T follicular helper cell (primary cell): ENCODE measurements around the gene SLF2.

Experiments
- DNase-seq: peaks from one replicate; pipeline ENCODE4 v3.0.0-alpha.2; 2020; ENCODE audit warnings: low read depth
- total RNA-seq, 2 experiments: gene quantifications; one replicate each; lab custom pipeline; 2026; lab: John Stamatoyannopoulos, UW

The SLF2 gene, protein sequence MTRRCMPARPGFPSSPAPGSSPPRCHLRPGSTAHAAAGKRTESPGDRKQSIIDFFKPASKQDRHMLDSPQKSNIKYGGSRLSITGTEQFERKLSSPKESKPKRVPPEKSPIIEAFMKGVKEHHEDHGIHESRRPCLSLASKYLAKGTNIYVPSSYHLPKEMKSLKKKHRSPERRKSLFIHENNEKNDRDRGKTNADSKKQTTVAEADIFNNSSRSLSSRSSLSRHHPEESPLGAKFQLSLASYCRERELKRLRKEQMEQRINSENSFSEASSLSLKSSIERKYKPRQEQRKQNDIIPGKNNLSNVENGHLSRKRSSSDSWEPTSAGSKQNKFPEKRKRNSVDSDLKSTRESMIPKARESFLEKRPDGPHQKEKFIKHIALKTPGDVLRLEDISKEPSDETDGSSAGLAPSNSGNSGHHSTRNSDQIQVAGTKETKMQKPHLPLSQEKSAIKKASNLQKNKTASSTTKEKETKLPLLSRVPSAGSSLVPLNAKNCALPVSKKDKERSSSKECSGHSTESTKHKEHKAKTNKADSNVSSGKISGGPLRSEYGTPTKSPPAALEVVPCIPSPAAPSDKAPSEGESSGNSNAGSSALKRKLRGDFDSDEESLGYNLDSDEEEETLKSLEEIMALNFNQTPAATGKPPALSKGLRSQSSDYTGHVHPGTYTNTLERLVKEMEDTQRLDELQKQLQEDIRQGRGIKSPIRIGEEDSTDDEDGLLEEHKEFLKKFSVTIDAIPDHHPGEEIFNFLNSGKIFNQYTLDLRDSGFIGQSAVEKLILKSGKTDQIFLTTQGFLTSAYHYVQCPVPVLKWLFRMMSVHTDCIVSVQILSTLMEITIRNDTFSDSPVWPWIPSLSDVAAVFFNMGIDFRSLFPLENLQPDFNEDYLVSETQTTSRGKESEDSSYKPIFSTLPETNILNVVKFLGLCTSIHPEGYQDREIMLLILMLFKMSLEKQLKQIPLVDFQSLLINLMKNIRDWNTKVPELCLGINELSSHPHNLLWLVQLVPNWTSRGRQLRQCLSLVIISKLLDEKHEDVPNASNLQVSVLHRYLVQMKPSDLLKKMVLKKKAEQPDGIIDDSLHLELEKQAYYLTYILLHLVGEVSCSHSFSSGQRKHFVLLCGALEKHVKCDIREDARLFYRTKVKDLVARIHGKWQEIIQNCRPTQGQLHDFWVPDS
- total RNA-seq = 72.2 to 115 reads per million in 2 experiments

GRCh38 chr10:100912605-100913469, at the start of gene SLF2:
TSS of gene SLF2 (plus strand) at chr10:100912963. CDS start at chr10:100913111, 148 bp downstream.
- DNase-seq = peak; percentile 81

DNA sequence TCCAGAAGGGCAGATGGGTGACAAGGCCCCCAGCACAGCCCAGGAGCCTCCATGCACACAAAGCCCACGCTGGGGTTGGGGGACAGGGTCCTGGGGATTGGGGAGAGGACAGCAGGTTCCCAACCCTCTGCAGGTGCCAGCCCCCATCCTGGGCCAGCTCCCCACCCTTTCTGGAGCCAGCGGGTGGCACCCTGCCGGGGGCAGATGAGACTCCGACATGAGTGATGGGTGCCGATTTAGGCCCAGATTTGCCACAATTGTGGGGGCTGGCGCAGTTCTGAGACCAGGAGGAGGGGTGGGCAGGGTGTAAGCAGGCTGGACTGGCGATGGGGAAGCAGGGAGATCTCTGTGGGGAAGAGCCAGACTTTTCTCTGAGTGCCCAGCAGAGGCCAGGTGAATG, 49.3 kb upstream of the SLF2 start:
- no peak for DNase-seq

DNA sequence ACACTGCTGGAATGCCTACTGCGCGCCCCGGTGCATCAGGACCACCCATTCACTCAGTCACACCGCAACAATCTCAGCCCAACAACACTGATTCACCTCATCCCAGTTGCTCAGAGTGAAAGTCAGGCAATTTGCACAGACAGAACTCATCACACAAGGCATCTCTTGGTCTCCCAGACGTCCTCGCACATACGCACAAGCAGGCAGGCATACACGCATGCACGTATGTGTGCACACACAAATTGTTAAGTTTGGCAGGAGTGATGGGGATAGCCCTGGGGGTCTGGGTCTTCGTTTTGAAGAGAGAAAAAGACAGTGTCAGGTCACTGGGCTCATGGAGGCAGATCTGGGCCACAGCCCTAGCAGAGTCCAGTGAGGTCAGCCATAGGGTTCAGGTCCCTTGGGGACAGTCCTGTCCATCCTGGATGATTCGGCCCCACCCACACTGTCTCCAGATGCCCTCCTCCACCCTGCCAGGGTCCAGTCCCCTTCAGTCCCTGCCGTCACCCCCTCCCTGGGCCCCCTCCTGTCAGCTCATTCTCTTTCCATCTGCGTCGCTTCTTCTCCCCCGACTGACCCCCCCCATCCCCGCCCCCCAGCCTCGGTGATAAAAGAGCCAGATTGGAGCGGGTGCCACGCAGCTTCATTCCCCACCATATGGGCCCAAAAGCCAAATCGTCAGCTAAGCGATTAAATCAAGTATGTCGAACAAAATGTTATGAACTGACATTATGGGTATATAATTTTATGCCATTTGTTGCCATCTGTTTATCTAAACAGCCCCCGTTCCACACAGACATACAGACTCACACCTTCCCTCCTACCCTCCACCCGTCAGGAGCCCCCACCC, 48.5 kb upstream of the SLF2 start:
- DNase-seq = no peak

DNA sequence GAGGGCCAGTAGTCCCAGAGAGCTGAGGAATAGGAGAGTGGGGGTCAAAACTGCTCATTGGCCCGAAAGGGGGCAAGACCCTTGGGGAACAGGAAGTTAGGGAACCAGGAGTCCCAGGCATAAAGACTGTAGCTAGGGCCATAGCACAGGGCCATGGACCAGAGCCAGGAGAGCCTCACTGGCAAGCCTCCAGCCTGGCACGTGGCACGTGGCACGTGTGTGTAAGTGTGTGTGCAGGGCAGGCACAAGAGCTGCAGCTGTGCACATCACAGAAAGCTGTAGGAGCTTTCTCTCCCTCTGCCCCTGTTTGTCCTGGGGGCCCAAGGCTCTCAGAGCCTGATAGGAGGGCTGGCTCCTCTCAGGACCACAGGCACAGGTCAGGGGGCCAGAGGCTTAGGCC, 47.8 kb upstream of the SLF2 start:
- no peak for DNase-seq

DNA sequence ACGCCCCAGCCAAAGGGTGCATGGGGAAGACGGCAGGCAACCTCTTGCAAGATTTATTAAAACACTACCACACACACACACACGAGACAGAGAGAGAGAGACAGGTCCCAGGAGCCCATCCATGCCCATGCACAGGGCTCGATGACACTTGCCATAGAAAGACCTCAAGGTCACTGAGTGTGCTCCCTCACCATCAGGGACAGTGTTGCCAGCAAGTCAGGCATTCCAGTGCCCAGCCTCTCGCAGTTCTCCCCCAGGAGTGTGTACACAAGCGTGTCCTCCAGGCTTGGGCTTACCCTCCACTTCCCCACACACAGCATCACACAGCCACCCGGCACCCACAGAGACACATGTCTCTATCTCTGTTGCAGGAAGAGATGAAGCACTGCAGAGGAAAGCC, 46.8 kb upstream of the SLF2 start:
- DNase-seq = no peak

DNA sequence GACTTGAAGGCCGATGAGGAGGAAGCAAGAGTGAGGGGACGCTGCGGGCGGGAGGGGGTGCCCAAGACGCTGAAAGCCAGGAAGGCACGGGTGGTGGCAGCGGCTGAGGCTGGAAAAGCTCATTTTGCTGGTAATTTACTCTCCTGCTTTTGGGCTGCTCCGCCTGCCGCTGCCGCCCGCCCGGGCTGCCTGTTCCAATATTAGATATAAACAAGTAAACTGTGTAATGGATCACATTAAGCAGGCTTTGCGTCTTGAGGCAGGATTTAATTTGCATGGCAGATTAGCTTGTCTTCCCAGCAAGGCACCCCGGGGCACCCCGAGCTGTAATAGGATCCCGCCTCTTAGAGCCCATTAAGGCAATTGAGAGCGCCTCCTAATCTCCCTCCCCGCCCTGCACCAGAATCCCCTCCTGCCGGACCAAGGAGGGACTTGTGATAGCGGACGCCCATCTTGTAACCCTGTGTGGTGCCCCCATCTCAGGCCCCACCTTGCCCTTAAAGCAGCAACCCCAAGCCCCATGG, 46.1 kb upstream of the SLF2 start:
- no peak for DNase-seq

- no peak for DNase-seq
These were observed 45.4 kb upstream of the SLF2 start for GRCh38 chr10:100867261-100867963.

- DNase-seq = no peak
These were observed 44.4 kb upstream of the SLF2 start for GRCh38 chr10:100868382-100868781.

DNA sequence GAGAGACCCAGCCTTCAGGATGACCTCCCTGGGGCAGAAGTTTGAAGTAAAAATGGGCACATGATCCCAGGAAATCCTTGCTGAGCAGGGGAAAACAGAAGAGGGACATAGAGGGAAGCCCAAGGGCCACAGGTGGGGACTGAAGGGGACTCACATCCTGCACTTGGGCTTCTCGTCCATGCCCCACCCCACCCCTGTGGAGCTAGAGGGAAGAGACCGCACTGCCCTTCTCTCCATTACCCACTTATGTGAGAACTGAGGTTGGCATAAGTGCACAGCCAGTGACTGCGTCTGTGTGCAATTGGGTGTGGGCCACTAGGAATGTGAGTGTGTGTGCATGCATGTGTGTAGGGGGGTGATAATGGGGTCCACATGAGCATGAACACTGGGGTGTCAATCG, 43.4 kb upstream of the SLF2 start:
- DNase-seq = no peak

GRCh38 chr10:100872034-100872791, 40.5 kb upstream of the SLF2 start:
- peak; percentile 16 for DNase-seq

- no peak for DNase-seq
These were observed 39.5 kb upstream of the SLF2 start for GRCh38 chr10:100873146-100873826.

GRCh38 chr10:100873827-100874326, 38.9 kb upstream of the SLF2 start:
- no peak for DNase-seq

- no peak for DNase-seq
These were observed 37.9 kb upstream of the SLF2 start for GRCh38 chr10:100874702-100875483.

GRCh38 chr10:100875484-100876166, 37.1 kb upstream of the SLF2 start:
- DNase-seq = no peak

DNA sequence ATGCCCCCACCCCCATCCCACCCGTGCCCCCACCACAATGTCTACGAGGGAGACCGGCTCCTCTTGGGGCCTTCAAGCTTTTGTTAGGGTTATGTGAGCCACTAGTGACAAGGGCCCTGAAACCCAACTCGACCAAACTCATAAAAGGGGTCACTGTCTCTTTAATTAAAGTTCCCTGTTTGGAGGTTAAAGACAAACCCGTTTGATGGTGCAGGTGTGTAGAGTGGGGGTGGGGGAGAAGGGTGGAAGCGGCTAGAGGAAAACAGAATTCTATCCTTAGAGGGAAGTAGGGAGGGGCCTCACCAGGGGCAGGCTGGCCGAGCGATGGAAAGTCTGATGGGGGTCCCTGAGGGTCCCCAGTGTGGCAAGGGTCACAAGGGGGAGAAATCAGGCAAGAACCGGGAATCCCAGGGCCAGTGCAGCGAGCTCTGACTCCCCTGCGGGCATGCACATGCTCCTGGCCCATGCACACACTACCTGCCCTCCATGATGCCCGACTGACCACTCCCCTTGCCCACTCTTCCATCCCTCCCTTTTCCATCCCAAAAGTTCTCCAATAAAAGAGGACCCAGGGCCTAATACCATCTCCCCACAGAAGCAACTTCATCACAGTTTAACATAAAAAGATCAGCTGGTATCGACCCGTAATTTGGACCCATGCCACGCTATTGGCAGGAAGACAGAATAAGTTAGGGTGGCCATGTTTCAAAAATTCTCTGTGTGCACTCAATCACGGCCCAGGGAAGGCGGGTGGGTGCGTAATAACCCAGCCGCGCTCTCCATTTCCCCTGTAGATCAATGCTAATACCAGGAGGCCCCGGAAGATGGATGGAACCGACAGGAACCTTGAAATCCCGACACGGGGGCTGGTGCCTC, 35.9 kb upstream of the SLF2 start:
- no peak for DNase-seq

DNA sequence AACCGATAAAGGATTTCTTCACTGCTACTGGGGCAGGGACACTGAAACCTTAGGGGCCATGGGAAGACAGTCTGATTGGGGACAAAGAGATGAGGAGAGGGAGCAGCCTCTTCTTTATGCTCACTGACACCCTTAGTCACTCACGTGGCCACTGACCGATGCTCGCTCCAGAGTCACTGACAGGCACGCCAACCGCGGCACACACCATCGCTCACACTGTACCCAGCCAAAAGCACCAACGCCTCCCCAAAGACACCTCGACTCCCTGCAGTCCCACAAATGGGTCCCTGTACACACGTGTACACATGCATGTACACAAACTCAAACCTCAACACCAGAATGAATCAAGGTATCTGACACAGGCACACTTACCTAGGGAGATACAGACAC, 35.3 kb upstream of the SLF2 start:
- DNase-seq = no peak
